Forelimb muscle (tissue), 1 donor: Measurements from ENCODE around the gene S100A6. TPM values are rescaled to one million over a fixed set of nuclear protein-coding genes. Genes with fewer than 3 reads are reported as not detected.

Experiments used
- DNase-seq: peaks from one replicate; pipeline ENCODE4 v3.0.0-alpha.2; 2013; ENCODE audit warnings: low read depth
- polyA plus RNA-seq: library from polyadenylated mRNA; unstranded; fragments of 120-200 nt; gene quantifications from one replicate; pipeline ENCODE4 v1.2.1, GENCODE V29; 2013; ENCODE audit not compliant: insufficient read length

Gene S100A6
- polyA plus RNA-seq, 1 donor: 191 TPM

GRCh38 chr1:153503766-153504165 is 32.0 kb downstream of the S100A6 start:
- no peak for DNase-seq

- no peak for DNase-seq
Measured at GRCh38 chr1:153498746-153499145, 37.0 kb downstream of the S100A6 start.

- DNase-seq: no peak
Measured at GRCh38 chr1:153495536-153495935, 40.3 kb downstream of the S100A6 start.

- DNase-seq: no peak
Measured at GRCh38 chr1:153494976-153495535, 40.7 kb downstream of the S100A6 start.

GRCh38 chr1:153493343-153493960 is 42.3 kb downstream of the S100A6 start:
- DNase-seq: no peak

- peak; percentile 76 for DNase-seq
Measured at GRCh38 chr1:153490272-153491051, 45.3 kb downstream of the S100A6 start.

GRCh38 chr1:153488731-153489130 is 47.1 kb downstream of the S100A6 start:
- no peak for DNase-seq

GRCh38 chr1:153487707-153488106 is 48.1 kb downstream of the S100A6 start:
- DNase-seq: no peak

GRCh38 chr1:153485863-153486262 is 49.9 kb downstream of the S100A6 start:
- no peak for DNase-seq

Other genes starting within 250 kb of the S100A6 start
- not detected for gene PGLYRP3, start 223.0 kb downstream of the S100A6 start, polyA plus RNA-seq
- gene PGLYRP4, start 187.2 kb downstream of the S100A6 start, polyA plus RNA-seq: not detected
- gene S100A9, start 178.1 kb downstream of the S100A6 start, polyA plus RNA-seq: 21.2 TPM
- 2.7 TPM for gene S100A12, start 160.4 kb downstream of the S100A6 start, polyA plus RNA-seq
- gene S100A8, start 144.9 kb downstream of the S100A6 start, polyA plus RNA-seq: 16.1 TPM
- gene S100A7A, start 119.5 kb downstream of the S100A6 start, polyA plus RNA-seq: not detected
- gene S100A7, start 75.3 kb downstream of the S100A6 start, polyA plus RNA-seq: not detected
- 0.27 TPM for gene S100A5, start 4.9 kb upstream of the S100A6 start, polyA plus RNA-seq
- 188 TPM for gene S100A4, start 9.8 kb upstream of the S100A6 start, polyA plus RNA-seq
- gene S100A3, start 13.3 kb upstream of the S100A6 start, polyA plus RNA-seq: 0.77 TPM
- 2.0 TPM for gene S100A2, start 29.9 kb upstream of the S100A6 start, polyA plus RNA-seq
- 43.0 TPM for gene S100A16, start 77.1 kb upstream of the S100A6 start, polyA plus RNA-seq
- 0.18 TPM for gene S100A14, start 80.3 kb upstream of the S100A6 start, polyA plus RNA-seq
- 74.0 TPM for gene S100A13, start 91.5 kb upstream of the S100A6 start, polyA plus RNA-seq
- gene S100A1, start 92.4 kb upstream of the S100A6 start, polyA plus RNA-seq: 8.1 TPM
- 98.0 TPM for gene CHTOP, start 98.1 kb upstream of the S100A6 start, polyA plus RNA-seq
- 50.7 TPM for gene SNAPIN, start 122.7 kb upstream of the S100A6 start, polyA plus RNA-seq
- gene ILF2, start 135.0 kb upstream of the S100A6 start, polyA plus RNA-seq: 159 TPM
- gene NPR1, start 142.7 kb upstream of the S100A6 start, polyA plus RNA-seq: 12.7 TPM
- 39.2 TPM for gene INTS3, start 192.1 kb upstream of the S100A6 start, polyA plus RNA-seq
- 18.1 TPM for gene SLC27A3, start 239.4 kb upstream of the S100A6 start, polyA plus RNA-seq